Left lobe of liver (tissue), 2 donors: ENCODE results near the gene MACF1. TPM values are rescaled to one million over a fixed set of nuclear protein-coding genes. Genes with fewer than 3 reads are reported as not detected.
"Not testable (repeated sequence)": the region's sequence is repeated elsewhere in the genome, so short reads cannot be mapped to it uniquely, and the experiment has no call there.

ENCODE experiments used
- ATAC-seq: fragments of 200-7000 bp; cut with Tn5 transposase; one replicate; pipeline ENCODE4 v1.9.1; 2020; ENCODE audit warnings: mild to moderate bottlenecking, moderate library complexity
- DNase-seq: peaks from one replicate; pipeline ENCODE4 v3.0.0-alpha.2; 2020; ENCODE audit warnings: low spot score
- total RNA-seq: library from RNA; stranded (reverse); gene quantifications from one replicate; pipeline ENCODE4 v1.2.1, GENCODE V29; 2021
- donor health status: DM: no; HTN: no; CAD: no; lungs with moderate emphysema.
- donor health status: DM: no; HTN: yes; CAD: no.

The MACF1 gene
- total RNA-seq, 1 donor from 2014 or later = 89.9 TPM

- DNase-seq = no peak
- peak; percentile 91 for ATAC-seq
Measured at GRCh38 chr1:39441797-39442196, 237.3 kb downstream of the MACF1 start.

- ATAC-seq (no peak), DNase-seq (no peak)
Measured at GRCh38 chr1:39445573-39445972, 241.1 kb downstream of the MACF1 start.

- ATAC-seq = no peak
Measured at GRCh38 chr1:39446986-39447567, 242.6 kb downstream of the MACF1 start.

GRCh38 chr1:39450041-39450440 lies 245.5 kb downstream of the MACF1 start:
- ATAC-seq, DNase-seq: not testable (repeated sequence)

More at GRCh38 chr1:39446986-39447567, 242.6 kb downstream of the MACF1 start:
- no peak for DNase-seq

GRCh38 chr1:39450956-39451606 lies 246.6 kb downstream of the MACF1 start:
- ATAC-seq = peak; percentile 85
- DNase-seq = peak; percentile 75

- DNase-seq = no peak
- ATAC-seq = no peak
Measured at GRCh38 chr1:39452081-39452480, 247.6 kb downstream of the MACF1 start.

GRCh38 chr1:39452540-39452939 lies 248.0 kb downstream of the MACF1 start:
- DNase-seq = no peak
- no peak for ATAC-seq

GRCh38 chr1:39453603-39454002 lies 249.1 kb downstream of the MACF1 start:
- DNase-seq (peak; percentile 81), ATAC-seq (peak; percentile 77)

GRCh38 chr1:39458991-39459390 lies 254.5 kb downstream of the MACF1 start:
- no peak for ATAC-seq
- DNase-seq = no peak

- DNase-seq (no peak), ATAC-seq (no peak)
Measured at GRCh38 chr1:39462074-39462473, 257.6 kb downstream of the MACF1 start.

- DNase-seq = no peak
- no peak for ATAC-seq
Measured at GRCh38 chr1:39466413-39467107, 262.1 kb downstream of the MACF1 start.

- not testable (repeated sequence) for DNase-seq, ATAC-seq
Measured at GRCh38 chr1:39467108-39467720, 262.7 kb downstream of the MACF1 start.

- ATAC-seq (no peak), DNase-seq (no peak)
Measured at GRCh38 chr1:39469150-39469549, 264.7 kb downstream of the MACF1 start.

- ATAC-seq = no peak
Measured at GRCh38 chr1:39470040-39470439, 265.5 kb downstream of the MACF1 start.

GRCh38 chr1:39472826-39473225 lies 268.3 kb downstream of the MACF1 start:
- no peak for DNase-seq
- no peak for ATAC-seq

More at GRCh38 chr1:39470040-39470439, 265.5 kb downstream of the MACF1 start:
- DNase-seq = no peak

- DNase-seq (no peak), ATAC-seq (no peak)
Measured at GRCh38 chr1:39473324-39473723, 268.8 kb downstream of the MACF1 start.

- no peak for ATAC-seq
- DNase-seq = no peak
Measured at GRCh38 chr1:39474810-39475209, 270.3 kb downstream of the MACF1 start.

- DNase-seq = not testable (repeated sequence)
- ATAC-seq = peak; percentile 10
Measured at GRCh38 chr1:39475551-39475950, 271.1 kb downstream of the MACF1 start.

- DNase-seq (no peak), ATAC-seq (no peak)
Measured at GRCh38 chr1:39478126-39478915, 273.8 kb downstream of the MACF1 start.

GRCh38 chr1:39481289-39481688 lies 276.8 kb downstream of the MACF1 start:
- ATAC-seq (no peak), DNase-seq (no peak)

- DNase-seq (no peak), ATAC-seq (no peak)
Measured at GRCh38 chr1:39483276-39483675, 278.8 kb downstream of the MACF1 start.
